HepG2 (cell line): Measurements from ENCODE around the gene BCAS2.

ENCODE experiments used
- CTCF ChIP-seq: sonication (generic); formaldehyde crosslinking; IDR thresholded peaks from 2 replicates; pipeline ENCODE4 v1.5.0; 2020; ENCODE audit warnings: mild to moderate bottlenecking, missing genetic modification reagents, moderate library complexity
- FOXK1 ChIP-seq: sonication (generic); formaldehyde crosslinking; IDR thresholded peaks from 2 replicates; pipeline ENCODE4 v1.4.0; 2020; ENCODE audit warnings: low read depth, missing genetic modification reagents, borderline replicate concordance
- GATAD2A ChIP-seq: IDR thresholded peaks from 2 replicates; pipeline ENCODE4 v1.6.1; 2016
- HNRNPH1 ChIP-seq: fragments of 200-400 bp; formaldehyde crosslinking; optimal IDR thresholded peaks from 2 replicates; pipeline ENCODE3; 2017; ENCODE audit warnings: mild to moderate bottlenecking, low read depth, low read length
- HNRNPUL1 ChIP-seq: fragments of 200-400 bp; formaldehyde crosslinking; IDR thresholded peaks from 2 replicates; pipeline ENCODE4 v1.6.1; 2017; ENCODE audit warnings: low read depth, mild to moderate bottlenecking, low read length, moderate library complexity
- ISX ChIP-seq: sonication (generic); formaldehyde crosslinking; conservative IDR thresholded peaks from 2 replicates; pipeline ENCODE4 v1.5.0; 2020; ENCODE audit warnings: missing genetic modification reagents
- MAZ ChIP-seq, 2 experiments: sonication (generic) in 1 of 2; formaldehyde crosslinking in 1 of 2; IDR thresholded peaks; 2 replicates each; pipeline versions ENCODE4 v1.5.0 to v1.6.1; 2012 to 2020; ENCODE audit warnings: low read depth in 2 of 2, mild to moderate bottlenecking in 2 of 2, borderline replicate concordance in 1 of 2, improper control_type of control experiment in 1 of 2, low read length in 1 of 2, missing genetic modification reagents in 1 of 2, moderate library complexity in 1 of 2
- MTF1 ChIP-seq: sonication (generic); formaldehyde crosslinking; IDR thresholded peaks from 2 replicates; pipeline ENCODE4 v1.5.0; 2020; ENCODE audit warnings: missing genetic modification reagents
- POLR2AphosphoS5 ChIP-seq: IDR thresholded peaks from 2 replicates; pipeline ENCODE4 v1.6.1; 2012; ENCODE audit warnings: low read depth, low read length
- RBAK ChIP-seq: sonication (generic); formaldehyde crosslinking; IDR thresholded peaks from 2 replicates; pipeline ENCODE4 v1.5.1; 2020; ENCODE audit warnings: mild to moderate bottlenecking, missing genetic modification reagents
- RFX5 ChIP-seq: IDR thresholded peaks from 2 replicates; pipeline ENCODE4 v1.6.1; 2011; ENCODE audit warnings: low read depth, low read length, improper control_type of control experiment
- TFE3 ChIP-seq: IDR thresholded peaks from 2 replicates; pipeline ENCODE4 v1.6.1; 2016
- YY1 ChIP-seq: IDR thresholded peaks from 2 replicates; pipeline ENCODE4 v1.6.1; 2011; ENCODE audit warnings: low read length, low read depth, moderate library complexity, mild to moderate bottlenecking; ENCODE audit not compliant: insufficient read depth, insufficient replicate concordance
- ZNF687 ChIP-seq: sonication (generic); formaldehyde crosslinking; IDR thresholded peaks from 2 replicates; pipeline ENCODE4 v1.5.1; 2020; ENCODE audit warnings: mild to moderate bottlenecking, missing genetic modification reagents, moderate library complexity

GRCh38 chr1:114521396-114522263 lies 59.8 kb downstream of the BCAS2 start:
- TF ChIP-seq GATAD2A (CRISPR knock-in tag) (no peak), YY1 (no peak), POLR2AphosphoS5 (no peak), CTCF (CRISPR knock-in tag) (no peak), RBAK (CRISPR knock-in tag) (no peak), HNRNPH1 (no peak), FOXK1 (no peak), RFX5 (no peak), MTF1 (no peak), HNRNPUL1 (no peak), ISX (CRISPR knock-in tag) (no peak), MAZ (IDR thresholded peaks at IDR 0.05; ENCODE audit: borderline replicate concordance, low read depth, low read length) (no peak), MAZ (CRISPR knock-in tag; IDR thresholded peaks at IDR 0.05; ENCODE audit: low read depth) (no peak), TFE3 (no peak), ZNF687 (no peak)
